Caco-2 (cell line): ENCODE data around the gene DPH1. TPM values are rescaled to one million over a fixed set of nuclear protein-coding genes. Genes with fewer than 3 reads are reported as not detected.

Experiments
- BruUV-seq: library from RNA; stranded (reverse); fragments of 400-500 nt; replicated peaks from 2 replicates; lab custom pipeline; 2021; lab: Mats Ljungman, UMichigan
- CTCF ChIA-PET: fragments of 300-600 bp; sonication (Branson Sonifier 250); formaldehyde crosslinking; loops from one replicate; lab custom pipeline; 2022; ENCODE audit warnings: antibody characterized with exemption; lab: Charles Lee
- POLR2A ChIA-PET: fragments of 300-600 bp; sonication (Branson Sonifier 250); formaldehyde crosslinking; loops from one replicate; lab custom pipeline; 2022; ENCODE audit warnings: antibody characterized with exemption; lab: Charles Lee
- DNase-seq, 2 experiments: peaks; one replicate each; pipeline versions ENCODE4 v3.0.0 to v3.0.0-alpha.2; 2020 to 2022
- H3K27me3 ChIP-seq: replicated peaks from 2 replicates; pipeline ENCODE4 v1.6.0; 2011; ENCODE audit warnings: low read length; ENCODE audit not compliant: control insufficient read depth, insufficient read depth
- H3K36me3 ChIP-seq: 2 replicates; pipeline ENCODE4 v1.5.1; 2011; ENCODE audit warnings: low read length; ENCODE audit not compliant: control insufficient read depth, insufficient read depth
- H3K4me1 ChIP-seq: fragments of 250-450 bp; sonication (Bioruptor Pico); 2 replicates; pipeline ENCODE4 v1.5.1; 2020; ENCODE audit warnings: mild to moderate bottlenecking
- H3K4me3 ChIP-seq: 2 replicates; pipeline ENCODE4 v1.5.1; 2011; ENCODE audit warnings: low read depth, mild to moderate bottlenecking, control low read depth, low read length
- H3K9me3 ChIP-seq: fragments of 250-450 bp; sonication (Bioruptor Pico); 2 replicates; pipeline ENCODE4 v1.5.1; 2020; ENCODE audit warnings: mild to moderate bottlenecking, moderate library complexity
- H3K27ac Mint-ChIP-seq: one replicate; pipeline ENCODE4 v1.8.0; 2022; ENCODE audit warnings: mixed read lengths; ENCODE audit not compliant: unreplicated experiment
- H3K27me3 Mint-ChIP-seq: one replicate; pipeline ENCODE4 v1.8.0; 2022; ENCODE audit warnings: mixed read lengths; ENCODE audit not compliant: insufficient read depth, unreplicated experiment
- H3K36me3 Mint-ChIP-seq: one replicate; pipeline ENCODE4 v1.8.0; 2022; ENCODE audit warnings: mild to moderate bottlenecking, mixed read lengths; ENCODE audit not compliant: insufficient read depth, unreplicated experiment
- H3K4me1 Mint-ChIP-seq: one replicate; pipeline ENCODE4 v1.8.0; 2022; ENCODE audit warnings: low read depth, mixed read lengths; ENCODE audit not compliant: unreplicated experiment
- H3K4me3 Mint-ChIP-seq: one replicate; pipeline ENCODE4 v1.8.0; 2022; ENCODE audit warnings: mild to moderate bottlenecking, moderate library complexity, mixed read lengths; ENCODE audit not compliant: unreplicated experiment
- H3K9me3 Mint-ChIP-seq: one replicate; pipeline ENCODE4 v1.8.0; 2022; ENCODE audit warnings: mixed read lengths; ENCODE audit not compliant: unreplicated experiment
- CTCF ChIP-seq, 2 experiments: fragments of 200-600 bp in 1 of 2; IDR thresholded peaks; 1 replicate in 1 of 2; 2 replicates in 1 of 2; pipeline versions ENCODE4 v1.5.1 to v1.8.0; 2011 to 2022; ENCODE audit warnings: antibody characterized with exemption in 1 of 2, control low read depth in 1 of 2, inconsistent platforms in 1 of 2, low read depth in 1 of 2, low read length in 1 of 2, mild to moderate bottlenecking in 1 of 2, moderate library complexity in 1 of 2; ENCODE audit not compliant: insufficient read depth in 1 of 2, severe bottlenecking in 1 of 2, unreplicated experiment in 1 of 2
- intact Hi-C: fragments of 100-400 bp; cut with micrococcal nuclease; formaldehyde crosslinking; loops from one replicate; pipeline ENCODE4 v1.10.0; 2022; ENCODE audit not compliant: unreplicated experiment
- total RNA-seq: library from RNA; stranded (reverse); gene quantifications from 2 replicates; pipeline ENCODE4 v1.2.3, GENCODE V29; 2022

Gene DPH1
- total RNA-seq, 1 experiment from 2014 or later, result 52.0 TPM

DNA sequence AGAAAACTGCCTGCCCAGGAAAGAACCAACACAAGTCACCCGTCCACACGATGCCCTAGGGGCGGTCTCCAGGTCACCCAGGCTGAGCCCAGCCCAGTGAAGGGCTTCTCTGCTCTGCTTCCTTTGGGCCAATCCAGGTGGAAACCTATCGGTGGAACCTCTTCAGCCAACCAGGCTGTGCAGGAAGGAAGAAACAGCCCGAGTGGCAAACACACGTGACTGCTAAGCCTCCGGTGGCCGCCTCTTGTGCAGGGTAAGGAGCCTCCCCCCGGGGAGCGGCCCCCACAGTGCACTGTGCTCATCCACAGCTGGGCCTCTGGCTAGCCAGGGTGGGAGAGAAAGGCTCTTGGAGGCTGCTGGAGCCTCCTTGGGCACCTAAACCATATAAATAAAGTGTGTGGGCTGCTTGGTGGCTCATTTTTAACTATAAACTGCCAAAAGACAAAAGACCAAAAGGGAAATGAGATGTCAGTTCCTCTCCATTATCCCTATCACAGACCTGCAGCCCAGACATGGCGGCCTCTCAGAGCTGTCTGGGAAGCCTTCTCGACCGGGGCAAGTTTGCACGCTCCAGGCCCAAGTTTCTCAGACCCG, 7.2 kb upstream of the DPH1 start:
- Mint-ChIP-seq H3K27ac (no peak overlapping the region), H3K36me3 (peaks cover 11% of the 10 kb centered on the region), H3K9me3 (no peaks in the 10 kb centered on the region), H3K4me3 (no peak overlapping the region), H3K27me3 (peaks cover 17% of the 10 kb centered on the region), H3K4me1 (peaks cover 6% of the 10 kb centered on the region)
- no peaks in the 10 kb centered on the region for H3K36me3 ChIP-seq
- ChIA-PET CTCF (interaction anchor here (0.6 to 4.3 kb wide), 2 partner anchors 35 to 113 kb away, joined by 3 to 185 read pairs; no protein-coding TSS in a partner anchor), POLR2A (no interaction called here)
- intact Hi-C loops, result no loop called here
- H3K4me1 ChIP-seq, result peaks cover 18% of the 10 kb centered on the region; the same call in 1 of the 2 replicates
- TF ChIP-seq CTCF (IDR thresholded peaks at IDR 0.05; ENCODE audit: insufficient read depth in 1 of 2, low read depth in 1 of 2, low read length in 1 of 2, severe bottlenecking in 1 of 2, unreplicated experiment in 1 of 2), result no peak
- peaks cover 6% of the 10 kb centered on the region for H3K27me3 ChIP-seq
- H3K9me3 ChIP-seq, result no peaks in the 10 kb centered on the region
- no TSS peak for BruUV-seq
- H3K4me3 ChIP-seq, result no peak overlapping the region
- DNase-seq, result no peak

DNA sequence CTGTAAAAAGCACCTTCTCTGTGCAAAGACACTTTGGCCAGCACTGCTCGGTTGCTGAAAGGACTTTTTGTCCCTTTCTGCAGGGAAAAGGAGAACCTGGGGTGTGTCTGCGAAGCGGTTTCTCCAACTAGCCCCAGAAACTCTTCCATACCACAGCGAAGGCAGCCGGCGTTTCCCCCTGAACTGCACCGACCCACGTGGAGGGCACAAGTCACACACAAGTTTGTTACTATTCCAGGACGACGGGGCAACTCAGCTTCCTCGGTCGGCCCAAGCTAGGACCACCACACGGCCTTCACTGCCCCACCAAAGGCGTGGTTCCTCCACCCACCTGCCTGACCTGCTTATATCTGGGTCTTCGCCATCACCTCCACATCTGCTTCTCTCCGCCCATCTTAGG, 6.7 kb upstream of the DPH1 start:
- POLR2A ChIA-PET, result no interaction called here
- H3K4me3 Mint-ChIP-seq, result no peak overlapping the region
- H3K27ac Mint-ChIP-seq, result no peak overlapping the region
- TF ChIP-seq CTCF (IDR thresholded peaks at IDR 0.05; ENCODE audit: insufficient read depth in 1 of 2, low read depth in 1 of 2, low read length in 1 of 2, severe bottlenecking in 1 of 2, unreplicated experiment in 1 of 2), result no peak
- intact Hi-C loops, result no loop called here
- Histone ChIP-seq H3K36me3 (no peaks in the 10 kb centered on the region), H3K27me3 (peaks cover 6% of the 10 kb centered on the region), H3K9me3 (no peaks in the 10 kb centered on the region), H3K4me3 (no peak overlapping the region), H3K4me1 (peaks cover 18% of the 10 kb centered on the region; the same call in 1 of the 2 replicates)
- H3K36me3 Mint-ChIP-seq, result peaks cover 11% of the 10 kb centered on the region
- CTCF ChIA-PET, result interaction anchor here (0.5 to 4.3 kb wide), 3 partner anchors 25 to 113 kb away, joined by 3 to 185 read pairs (median 4); no protein-coding TSS in a partner anchor
- no TSS peak for BruUV-seq
- peaks cover 6% of the 10 kb centered on the region for H3K4me1 Mint-ChIP-seq
- DNase-seq, result no peak
- no peaks in the 10 kb centered on the region for H3K9me3 Mint-ChIP-seq
- peaks cover 16% of the 10 kb centered on the region for H3K27me3 Mint-ChIP-seq

GRCh38 chr17:2023692-2024571, 6.0 kb upstream of the DPH1 start:
- DNase-seq, result peak; percentile 72 to 74
- TF ChIP-seq CTCF (IDR thresholded peaks at IDR 0.05; ENCODE audit: insufficient read depth in 1 of 2, low read depth in 1 of 2, low read length in 1 of 2, severe bottlenecking in 1 of 2, unreplicated experiment in 1 of 2), result peak in 1 of 2 experiments; percentile 4
- Mint-ChIP-seq H3K36me3 (peaks cover 11% of the 10 kb centered on the region), H3K27ac (no peak overlapping the region), H3K27me3 (peaks cover 13% of the 10 kb centered on the region), H3K9me3 (no peaks in the 10 kb centered on the region), H3K4me3 (peak overlapping the region; percentile 69), H3K4me1 (peaks cover 6% of the 10 kb centered on the region)
- Histone ChIP-seq H3K36me3 (no peaks in the 10 kb centered on the region), H3K9me3 (no peaks in the 10 kb centered on the region), H3K4me3 (peak overlapping the region; percentile 59), H3K27me3 (peaks cover 6% of the 10 kb centered on the region), H3K4me1 (peaks cover 18% of the 10 kb centered on the region; the same call in 1 of the 2 replicates)
- ChIA-PET POLR2A (no interaction called here), CTCF (interaction anchor here (0.5 to 4.3 kb wide), 3 partner anchors 26 to 114 kb away, joined by 3 to 185 read pairs (median 4); no protein-coding TSS in a partner anchor)
- intact Hi-C loops, result no loop called here
- BruUV-seq, result no TSS peak
